HEK293 (cell line): ENCODE results near the gene DOCK1.

Experiments used
- CTCF ChIA-PET: fragments of 350-600 bp; formaldehyde crosslinking; extraction: SDS; loops from one replicate; lab custom pipeline; 2021; ENCODE audit warnings: antibody characterized with exemption; lab: Yijun Ruan, JAX
- POLR2A ChIA-PET: fragments of 300-600 bp; formaldehyde crosslinking; extraction: SDS; loops from one replicate; lab custom pipeline; 2020; ENCODE audit warnings: antibody characterized with exemption, inconsistent platforms; lab: Yijun Ruan, JAX
- H3K27ac ChIP-seq: fragments of 200-500 bp; sonication (Bioruptor generic); 2 replicates; pipeline ENCODE4 v1.5.1; 2014; ENCODE audit warnings: low read depth, low read length, control low read depth, inconsistent platforms; ENCODE audit errors: extremely low read depth
- H3K36me3 ChIP-seq, 2 experiments: fragments of 200-500 bp in 1 of 2; sonication (Bioruptor generic) in 1 of 2; 1 replicate in 1 of 2; 2 replicates in 1 of 2; pipeline ENCODE4 v1.5.1; 2014 to 2017; ENCODE audit warnings: inconsistent platforms in 2 of 2, low read length in 2 of 2; ENCODE audit not compliant: control insufficient read depth in 2 of 2, insufficient read depth in 1 of 2
- H3K4me1 ChIP-seq: fragments of 200-500 bp; sonication (Bioruptor generic); 2 replicates; pipeline ENCODE4 v1.5.1; 2014; ENCODE audit warnings: mild to moderate bottlenecking, low read length, inconsistent platforms; ENCODE audit not compliant: control insufficient read depth, insufficient read depth
- H3K4me3 ChIP-seq: 2 replicates; pipeline ENCODE4 v1.5.1; 2011; ENCODE audit warnings: low read depth, mild to moderate bottlenecking, control low read depth, low read length, moderate library complexity
- H3K9me3 ChIP-seq: fragments of 200-500 bp; sonication (Bioruptor generic); 2 replicates; pipeline ENCODE4 v1.5.1; 2014; ENCODE audit warnings: low read depth, low read length, inconsistent platforms; ENCODE audit not compliant: control insufficient read depth, insufficient read depth
- ATF2 ChIP-seq: fragments of 450-650 bp; formaldehyde crosslinking; IDR thresholded peaks from 2 replicates; pipeline ENCODE4 v1.5.1; 2016; ENCODE audit warnings: missing biosample characterization, missing genetic modification characterization, low read depth
- FEZF1 ChIP-seq: fragments of 450-650 bp; formaldehyde crosslinking; IDR thresholded peaks from 2 replicates; pipeline ENCODE4 v1.5.1; 2016; ENCODE audit warnings: missing biosample characterization, missing genetic modification characterization
- GLIS1 ChIP-seq: fragments of 450-650 bp; formaldehyde crosslinking; IDR thresholded peaks from 2 replicates; pipeline ENCODE4 v1.5.1; 2016; ENCODE audit warnings: missing biosample characterization, missing genetic modification characterization
- GLIS2 ChIP-seq: fragments of 450-650 bp; formaldehyde crosslinking; IDR thresholded peaks from 2 replicates; pipeline ENCODE4 v1.5.1; 2016; ENCODE audit warnings: missing biosample characterization, missing genetic modification characterization
- HOXD13 ChIP-seq: sonication (generic); formaldehyde crosslinking; IDR thresholded peaks from 2 replicates; pipeline ENCODE4 v1.8.0; 2022; ENCODE audit warnings: missing genetic modification reagents, borderline replicate concordance
- KLF7 ChIP-seq: fragments of 450-650 bp; formaldehyde crosslinking; IDR thresholded peaks from 2 replicates; pipeline ENCODE4 v1.5.1; 2016; ENCODE audit warnings: missing biosample characterization, missing genetic modification characterization, borderline replicate concordance
- PRDM2 ChIP-seq: fragments of 450-650 bp; formaldehyde crosslinking; IDR thresholded peaks from 2 replicates; pipeline ENCODE4 v1.5.1; 2016; ENCODE audit warnings: missing biosample characterization, missing genetic modification characterization, borderline replicate concordance
- ZBTB26 ChIP-seq: fragments of 450-650 bp; formaldehyde crosslinking; optimal IDR thresholded peaks from 2 replicates; pipeline ENCODE3; 2016; ENCODE audit warnings: missing biosample characterization, mild to moderate bottlenecking, missing genetic modification characterization
- ZNF132 ChIP-seq: fragments of 450-650 bp; formaldehyde crosslinking; IDR thresholded peaks from 2 replicates; pipeline ENCODE4 v1.5.1; 2017; ENCODE audit warnings: missing biosample characterization, missing genetic modification characterization, borderline replicate concordance
- ZNF140 ChIP-seq: fragments of 450-650 bp; formaldehyde crosslinking; IDR thresholded peaks from 2 replicates; pipeline ENCODE4 v1.5.1; 2016; ENCODE audit warnings: missing biosample characterization, missing genetic modification characterization
- ZNF155 ChIP-seq: fragments of 450-650 bp; formaldehyde crosslinking; IDR thresholded peaks from 2 replicates; pipeline ENCODE4 v1.5.1; 2016; ENCODE audit warnings: missing biosample characterization, missing genetic modification characterization
- ZNF16 ChIP-seq: fragments of 450-650 bp; formaldehyde crosslinking; IDR thresholded peaks from 2 replicates; pipeline ENCODE4 v1.5.1; 2016; ENCODE audit warnings: low read depth, missing biosample characterization, missing genetic modification characterization
- ZNF416 ChIP-seq: fragments of 450-650 bp; formaldehyde crosslinking; IDR thresholded peaks from 2 replicates; pipeline ENCODE4 v1.5.1; 2016; ENCODE audit warnings: missing biosample characterization, missing genetic modification characterization
- ZNF433 ChIP-seq: fragments of 450-650 bp; formaldehyde crosslinking; IDR thresholded peaks from 2 replicates; pipeline ENCODE4 v1.5.1; 2016; ENCODE audit warnings: missing biosample characterization, missing genetic modification characterization, low read depth
- ZNF561 ChIP-seq: fragments of 450-650 bp; IDR thresholded peaks from 2 replicates; pipeline ENCODE4 v1.5.1; 2018; ENCODE audit warnings: missing biosample characterization, missing genetic modification characterization, borderline replicate concordance
- ZNF600 ChIP-seq: fragments of 450-650 bp; formaldehyde crosslinking; IDR thresholded peaks from 2 replicates; pipeline ENCODE4 v1.5.1; 2016; ENCODE audit warnings: missing biosample characterization, missing genetic modification characterization
- ZNF707 ChIP-seq: fragments of 450-650 bp; formaldehyde crosslinking; IDR thresholded peaks from 2 replicates; pipeline ENCODE4 v1.5.1; 2016; ENCODE audit warnings: missing biosample characterization, missing genetic modification characterization
- ZSCAN18 ChIP-seq: fragments of 450-650 bp; formaldehyde crosslinking; IDR thresholded peaks from 2 replicates; pipeline ENCODE4 v1.5.1; 2016; ENCODE audit warnings: missing biosample characterization, missing genetic modification characterization

The DOCK1 gene

GRCh38 chr10:127299956-127300689, 394.9 kb downstream of the DOCK1 start:
- ChIA-PET POLR2A (no interaction called here), CTCF (no interaction called here)

More at GRCh38 chr10:127299956-127300689, 394.9 kb downstream of the DOCK1 start:
- Histone ChIP-seq H3K36me3 (no peaks in the 10 kb centered on the region), H3K9me3 (no peaks in the 10 kb centered on the region), H3K27ac (no peak overlapping the region), H3K4me1 (no peaks in the 10 kb centered on the region), H3K4me3 (no peak overlapping the region)
- no peak for TF ChIP-seq GLIS1 (tag by site-specific recombination)
- TF ChIP-seq ZBTB26 (tag by site-specific recombination) = no peak
- no peak for TF ChIP-seq GLIS2 (tag by site-specific recombination)
- TF ChIP-seq ZNF155 (tag by site-specific recombination) = no peak
- TF ChIP-seq FEZF1 = no peak
- TF ChIP-seq HOXD13 (CRISPR knock-in tag) = no peak
- no peak for TF ChIP-seq ATF2 (tag by site-specific recombination)
- no peak for TF ChIP-seq ZNF433
- TF ChIP-seq PRDM2 = no peak
- TF ChIP-seq ZNF16 (tag by site-specific recombination) = no peak
- TF ChIP-seq ZNF561 (tag by site-specific recombination) = no peak
- no peak for TF ChIP-seq ZNF600 (tag by site-specific recombination)
- no peak for TF ChIP-seq ZNF416
- TF ChIP-seq ZNF707 = no peak
- TF ChIP-seq ZNF132 (tag by site-specific recombination) = no peak
- TF ChIP-seq KLF7 (tag by site-specific recombination) = no peak
- TF ChIP-seq ZNF140 (tag by site-specific recombination) = no peak
- TF ChIP-seq ZSCAN18 (tag by site-specific recombination) = no peak
